ENCODE results near the gene ATXN7L1.

- TF ChIP-seq ZNF274 (IDR thresholded peaks at IDR 0.05; ENCODE audit: low read depth, low read length) (no peak), YY1 (IDR thresholded peaks at IDR 0.05; ENCODE audit: insufficient read depth, insufficient read length) (no peak), SUZ12 (IDR thresholded peaks at IDR 0.05; ENCODE audit: extremely low read depth, insufficient read depth, insufficient read length) (no peak)
Observed at GRCh38 chr7:105693576-105693975, 182.8 kb downstream of the ATXN7L1 start.
